ENCODE measurements around the gene CUX1.
"Not testable (repeated sequence)": the region's sequence is repeated elsewhere in the genome, so short reads cannot be mapped to it uniquely, and the experiment has no call there.

CUX1 gene

DNA sequence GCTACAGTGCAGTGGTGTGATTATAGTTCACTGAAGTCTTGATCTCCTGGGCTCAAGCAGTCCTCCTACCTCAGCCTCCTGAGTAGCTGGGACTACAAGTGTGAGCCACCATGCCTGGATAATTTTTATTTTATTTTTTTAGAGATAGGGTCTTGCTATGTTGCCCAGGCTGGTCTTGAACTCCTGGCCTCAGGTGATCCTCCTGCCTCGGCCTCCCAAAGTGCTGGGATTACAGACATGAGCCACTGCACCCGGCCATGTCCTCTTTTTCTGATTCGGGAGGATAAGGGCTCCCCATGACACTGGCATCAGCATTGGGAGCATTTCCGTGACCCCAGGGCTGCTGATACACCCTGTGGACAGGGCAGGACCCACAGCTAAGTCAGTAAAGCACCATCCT, 69.9 kb downstream of the CUX1 start:
- H3K9ac ChIP-seq (ENCODE audit: low read length in 2 of 2), result not testable (repeated sequence)

DNA sequence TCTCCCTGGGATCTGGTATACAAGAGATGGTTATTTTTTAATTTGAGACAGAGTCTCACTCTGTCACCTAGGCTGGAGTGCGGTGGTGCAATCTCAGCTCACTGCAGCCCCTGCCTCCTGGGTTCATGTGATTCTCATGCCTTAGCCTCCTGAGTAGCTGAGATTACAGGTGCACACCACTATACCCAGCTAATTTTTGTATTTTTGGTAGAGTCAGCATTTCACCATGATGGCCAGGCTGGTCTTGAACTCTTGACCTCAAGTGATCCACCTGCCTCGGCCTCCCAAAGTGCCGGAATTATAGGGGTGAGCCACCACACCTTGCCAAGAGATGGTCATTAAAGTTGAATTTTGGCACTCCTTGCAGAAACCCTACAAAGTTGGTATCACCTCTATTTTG, 71.1 kb downstream of the CUX1 start:
- H3K9me3 ChIP-seq (ENCODE audit: control insufficient read depth in 2 of 2, low read length in 2 of 2); H3K4me3 ChIP-seq (ENCODE audit: low read length in 2 of 2); H3K27ac ChIP-seq (ENCODE audit: low read length); H3K27me3 ChIP-seq (ENCODE audit: control insufficient read depth in 1 of 2, insufficient read depth in 2 of 2, low read length in 2 of 2); H3K36me3 ChIP-seq (ENCODE audit: control insufficient read depth in 2 of 2, insufficient read depth in 2 of 2, low read length in 2 of 2); H3K9ac ChIP-seq (ENCODE audit: low read length in 2 of 2): not testable (repeated sequence)
- peaks cover 22% of the 10 kb centered on the region for H3K4me1 ChIP-seq (ENCODE audit: control insufficient read depth, insufficient read depth, low read length)

More for the DNA sequence above, 69.9 kb downstream of the CUX1 start:
- H3K4me3 ChIP-seq (ENCODE audit: low read length in 2 of 2); H3K27me3 ChIP-seq (ENCODE audit: control insufficient read depth in 1 of 2, insufficient read depth in 2 of 2, low read length in 2 of 2); H3K36me3 ChIP-seq (ENCODE audit: control insufficient read depth in 2 of 2, insufficient read depth in 2 of 2, low read length in 2 of 2); H3K9me3 ChIP-seq (ENCODE audit: control insufficient read depth in 2 of 2, low read length in 2 of 2); H3K27ac ChIP-seq (ENCODE audit: low read length): not testable (repeated sequence)
- peaks cover 33% of the 10 kb centered on the region for H3K4me1 ChIP-seq (ENCODE audit: control insufficient read depth, insufficient read depth, low read length)

DNA sequence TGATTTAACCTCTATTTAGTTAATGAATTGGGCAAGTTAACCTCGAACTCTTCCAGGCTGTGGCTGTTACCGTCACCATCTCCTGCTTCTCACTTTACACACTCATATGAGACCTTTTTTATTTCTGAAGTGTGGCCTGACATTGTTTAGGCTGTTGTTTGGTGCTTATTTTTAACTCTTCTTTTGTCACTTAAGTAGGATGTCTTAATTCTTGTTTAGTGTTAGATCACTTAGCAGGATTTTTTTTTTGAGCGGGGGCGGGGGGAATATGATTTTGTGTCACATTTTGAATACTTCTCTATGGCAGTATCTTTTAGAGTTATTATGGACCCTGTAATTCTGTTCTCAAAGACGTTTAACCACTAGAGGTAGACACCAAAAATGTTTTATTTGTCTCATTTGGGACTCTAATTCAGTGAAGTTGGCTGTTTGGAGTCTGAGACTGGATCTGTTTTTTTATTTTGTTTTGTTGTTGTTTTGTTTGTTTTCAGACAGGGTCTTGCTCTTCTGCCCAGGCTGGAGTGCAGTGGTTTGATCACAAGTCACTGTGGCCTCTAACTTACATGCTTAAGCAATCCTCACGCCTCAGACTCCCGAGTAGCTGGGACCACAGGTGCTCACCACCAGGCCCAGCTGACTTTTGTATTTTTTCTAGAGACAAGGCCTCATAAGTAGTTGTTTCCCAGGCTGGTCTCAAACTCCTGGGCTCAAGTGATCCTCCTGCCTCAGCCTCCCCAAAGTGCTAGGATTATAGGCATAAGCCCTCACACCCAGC, 73.5 kb downstream of the CUX1 start:
- Histone ChIP-seq H3K27ac (ENCODE audit: low read length) (no peak overlapping the region), H3K9me3 (ENCODE audit: control insufficient read depth in 2 of 2, low read length in 2 of 2) (no peaks in the 10 kb centered on the region), H3K4me1 (ENCODE audit: control insufficient read depth, insufficient read depth, low read length) (peaks cover 13% of the 10 kb centered on the region), H3K9ac (ENCODE audit: low read length in 2 of 2) (no peak overlapping the region), H3K4me3 (ENCODE audit: low read length in 2 of 2) (no peak overlapping the region), H3K36me3 (ENCODE audit: control insufficient read depth in 2 of 2, insufficient read depth in 2 of 2, low read length in 2 of 2) (no peaks in the 10 kb centered on the region), H3K27me3 (ENCODE audit: control insufficient read depth in 1 of 2, insufficient read depth in 2 of 2, low read length in 2 of 2) (no peaks in the 10 kb centered on the region)

DNA sequence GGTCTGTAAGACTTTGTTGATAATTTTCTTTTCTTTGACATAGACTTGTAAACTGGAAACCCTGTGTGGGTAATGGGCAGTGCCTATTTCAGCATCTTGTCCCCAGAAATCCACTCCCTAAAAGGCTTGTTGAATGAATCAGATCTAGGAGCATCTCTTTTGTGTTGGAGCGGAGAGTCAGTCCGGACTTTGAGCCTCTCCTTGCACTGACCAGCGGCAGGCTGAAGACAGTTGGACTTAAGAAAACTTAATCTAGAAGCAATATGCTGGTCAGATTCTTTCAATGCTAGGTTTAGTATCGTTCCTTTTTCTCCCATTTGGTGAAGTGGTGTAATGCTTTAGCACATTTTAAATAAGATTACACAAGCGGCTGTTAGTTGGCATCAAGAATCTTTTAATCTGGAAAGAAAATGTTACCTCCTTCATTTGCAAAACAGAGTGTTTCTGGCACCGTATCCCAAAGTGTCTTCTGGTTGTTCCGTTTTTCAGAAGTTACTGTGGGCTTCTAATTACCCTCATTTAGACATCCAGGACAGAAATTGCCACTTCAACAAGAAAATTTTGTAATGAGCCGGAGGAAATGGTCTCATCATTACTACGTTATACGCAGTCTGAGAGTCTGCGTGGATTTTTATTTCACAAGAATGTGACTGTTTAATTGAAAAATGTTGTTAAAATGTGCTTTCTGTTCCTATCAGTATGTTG, 74.7 kb downstream of the CUX1 start:
- Histone ChIP-seq H3K36me3 (ENCODE audit: control insufficient read depth in 2 of 2, insufficient read depth in 2 of 2, low read length in 2 of 2) (no peaks in the 10 kb centered on the region), H3K27ac (ENCODE audit: low read length) (no peak overlapping the region), H3K27me3 (ENCODE audit: control insufficient read depth in 1 of 2, insufficient read depth in 2 of 2, low read length in 2 of 2) (no peaks in the 10 kb centered on the region), H3K4me1 (ENCODE audit: control insufficient read depth, insufficient read depth, low read length) (peaks cover 10% of the 10 kb centered on the region), H3K4me3 (ENCODE audit: low read length in 2 of 2) (no peak overlapping the region), H3K9me3 (ENCODE audit: control insufficient read depth in 2 of 2, low read length in 2 of 2) (no peaks in the 10 kb centered on the region), H3K9ac (ENCODE audit: low read length in 2 of 2) (no peak overlapping the region)

DNA sequence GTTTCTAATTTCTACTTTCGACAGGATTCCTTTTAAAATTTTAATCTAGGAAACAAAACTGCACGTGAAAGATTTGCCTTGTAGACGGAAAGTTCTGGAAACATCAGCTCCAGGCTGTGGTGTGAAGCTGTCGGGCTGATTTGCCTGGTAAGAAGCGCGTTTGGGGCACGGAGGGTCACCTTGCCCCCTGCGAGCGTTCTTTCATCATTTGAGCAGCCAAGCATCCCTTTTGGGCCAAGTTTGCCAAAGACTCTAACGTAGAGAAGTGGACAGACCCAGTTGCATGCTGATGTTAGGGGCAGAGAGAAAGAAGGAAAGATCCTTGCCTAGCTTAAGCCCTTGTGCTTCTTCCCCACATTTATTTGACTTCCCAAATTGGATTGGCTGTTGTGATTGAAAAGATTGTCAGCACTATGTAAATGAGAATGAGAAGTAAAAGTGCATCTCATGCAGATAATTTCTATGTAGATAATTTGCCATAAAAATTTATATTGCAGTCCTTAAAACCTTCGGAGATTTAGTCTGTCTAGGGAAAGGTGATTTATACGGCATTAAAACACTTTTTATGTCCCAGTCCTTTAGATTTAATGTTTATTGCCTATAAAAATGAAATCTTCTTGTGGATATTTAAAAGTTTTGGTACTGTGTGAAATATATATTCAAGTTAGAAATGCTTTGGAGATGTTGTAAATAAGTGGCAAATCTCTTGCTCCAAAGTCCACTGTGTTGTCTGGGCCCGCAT, 76.1 kb downstream of the CUX1 start:
- Histone ChIP-seq H3K9ac (ENCODE audit: low read length in 2 of 2) (no peak overlapping the region), H3K9me3 (ENCODE audit: control insufficient read depth in 2 of 2, low read length in 2 of 2) (no peaks in the 10 kb centered on the region), H3K27me3 (ENCODE audit: control insufficient read depth in 1 of 2, insufficient read depth in 2 of 2, low read length in 2 of 2) (no peaks in the 10 kb centered on the region), H3K36me3 (ENCODE audit: control insufficient read depth in 2 of 2, insufficient read depth in 2 of 2, low read length in 2 of 2) (no peaks in the 10 kb centered on the region), H3K4me1 (ENCODE audit: control insufficient read depth, insufficient read depth, low read length) (peaks cover 10% of the 10 kb centered on the region), H3K27ac (ENCODE audit: low read length) (no peak overlapping the region), H3K4me3 (ENCODE audit: low read length in 2 of 2) (no peak overlapping the region)

DNA sequence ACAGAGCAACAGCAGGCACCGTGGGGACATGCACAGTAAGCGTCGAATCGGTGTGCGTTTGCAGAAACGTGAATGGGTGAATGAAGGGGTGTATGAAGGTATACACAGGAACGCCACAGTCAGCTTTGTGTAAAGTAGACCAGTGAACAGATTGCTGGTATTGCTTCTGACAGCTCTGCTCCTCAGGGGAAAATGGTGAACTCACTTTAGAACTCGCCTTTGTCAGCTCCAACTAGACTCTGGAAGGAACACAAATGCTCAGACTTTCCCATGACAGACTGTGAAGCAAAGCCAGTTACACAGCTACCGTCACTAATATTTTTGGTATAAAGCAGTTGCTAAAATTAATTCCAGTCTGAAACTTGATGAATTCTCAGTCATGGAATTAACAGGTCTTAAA, 78.9 kb downstream of the CUX1 start:
- Histone ChIP-seq H3K36me3 (ENCODE audit: control insufficient read depth in 2 of 2, insufficient read depth in 2 of 2, low read length in 2 of 2) (no peaks in the 10 kb centered on the region), H3K4me3 (ENCODE audit: low read length in 2 of 2) (no peak overlapping the region), H3K9me3 (ENCODE audit: control insufficient read depth in 2 of 2, low read length in 2 of 2) (no peaks in the 10 kb centered on the region), H3K9ac (ENCODE audit: low read length in 2 of 2) (no peak overlapping the region), H3K27me3 (ENCODE audit: control insufficient read depth in 1 of 2, insufficient read depth in 2 of 2, low read length in 2 of 2) (no peaks in the 10 kb centered on the region), H3K4me1 (ENCODE audit: control insufficient read depth, insufficient read depth, low read length) (peaks cover 31% of the 10 kb centered on the region), H3K27ac (ENCODE audit: low read length) (no peak overlapping the region)

DNA sequence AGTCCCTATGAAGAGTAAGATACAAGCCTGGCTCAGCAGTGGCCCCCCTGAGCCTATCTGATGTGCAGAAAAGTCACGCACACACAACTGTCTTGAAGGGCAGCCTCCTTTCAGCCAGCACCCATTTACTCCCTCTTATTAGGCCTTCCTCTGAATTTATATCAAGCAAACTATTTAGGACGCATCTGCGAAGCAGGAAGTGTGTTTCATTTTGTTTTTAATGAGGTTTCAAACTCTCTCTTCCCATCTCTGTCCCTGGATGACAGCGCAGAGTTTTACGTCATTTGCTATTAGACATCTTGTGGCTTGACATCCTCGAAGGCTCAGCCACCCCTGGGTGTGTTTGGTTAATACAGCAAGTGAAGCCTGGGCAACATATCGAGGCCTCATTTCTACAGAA, 79.5 kb downstream of the CUX1 start:
- Histone ChIP-seq H3K36me3 (ENCODE audit: control insufficient read depth in 2 of 2, insufficient read depth in 2 of 2, low read length in 2 of 2) (no peaks in the 10 kb centered on the region), H3K9ac (ENCODE audit: low read length in 2 of 2) (no peak overlapping the region), H3K27me3 (ENCODE audit: control insufficient read depth in 1 of 2, insufficient read depth in 2 of 2, low read length in 2 of 2) (no peaks in the 10 kb centered on the region), H3K4me1 (ENCODE audit: control insufficient read depth, insufficient read depth, low read length) (peaks cover 35% of the 10 kb centered on the region), H3K4me3 (ENCODE audit: low read length in 2 of 2) (no peak overlapping the region), H3K27ac (ENCODE audit: low read length) (no peak overlapping the region), H3K9me3 (ENCODE audit: control insufficient read depth in 2 of 2, low read length in 2 of 2) (no peaks in the 10 kb centered on the region)

DNA sequence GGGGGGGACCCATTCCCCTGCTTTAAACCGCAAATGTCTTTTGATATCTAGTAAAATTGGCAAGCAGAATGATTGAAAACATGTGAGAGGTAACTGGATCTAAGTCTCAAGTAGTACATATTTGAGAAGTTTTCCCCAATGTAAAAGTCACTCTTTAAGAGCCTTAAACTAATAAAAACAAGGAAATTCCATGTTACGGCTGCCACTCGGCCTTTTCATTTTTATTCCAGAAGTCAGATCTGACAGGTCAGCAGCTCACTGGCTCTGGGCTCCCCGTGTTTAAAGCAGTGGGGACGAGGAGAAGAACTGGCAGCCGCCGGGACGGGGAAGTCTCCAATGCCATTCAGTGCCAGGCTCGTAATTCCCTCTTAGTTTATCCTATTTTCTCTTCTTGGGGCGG, 80.7 kb downstream of the CUX1 start:
- no peaks in the 10 kb centered on the region for H3K36me3 ChIP-seq (ENCODE audit: control insufficient read depth in 2 of 2, insufficient read depth in 2 of 2, low read length in 2 of 2)
- H3K9me3 ChIP-seq (ENCODE audit: control insufficient read depth in 2 of 2, low read length in 2 of 2), result no peaks in the 10 kb centered on the region
- H3K4me3 ChIP-seq (ENCODE audit: low read length in 2 of 2), result no peak overlapping the region
- peaks cover 36% of the 10 kb centered on the region for H3K4me1 ChIP-seq (ENCODE audit: control insufficient read depth, insufficient read depth, low read length)
- H3K27ac ChIP-seq (ENCODE audit: low read length), result no peak overlapping the region
- no peaks in the 10 kb centered on the region for H3K27me3 ChIP-seq (ENCODE audit: control insufficient read depth in 1 of 2, insufficient read depth in 2 of 2, low read length in 2 of 2)
- H3K9ac ChIP-seq (ENCODE audit: low read length in 2 of 2), result no peak overlapping the region

DNA sequence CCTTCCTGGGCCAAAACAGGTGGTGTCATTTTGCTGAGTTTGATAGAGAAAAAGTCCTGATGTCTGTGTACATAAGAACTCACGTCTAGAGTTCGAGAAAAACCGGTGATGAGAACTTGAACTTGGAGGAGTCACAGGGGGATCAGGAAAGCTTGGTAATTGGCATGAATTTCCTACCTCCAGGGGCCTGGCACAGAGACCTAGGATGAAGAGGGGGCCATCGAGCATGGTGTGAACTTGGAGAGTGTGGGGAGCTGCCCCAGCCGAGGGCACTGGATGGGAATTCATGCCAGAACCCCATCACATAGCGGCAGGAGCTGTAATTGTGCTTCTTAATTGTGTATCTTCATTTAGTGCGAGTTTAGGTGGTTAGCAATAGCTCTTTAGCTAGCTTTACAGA, 82.2 kb downstream of the CUX1 start:
- peak overlapping the region; percentile 62 for H3K27ac ChIP-seq (ENCODE audit: low read length)
- H3K9ac ChIP-seq (ENCODE audit: low read length in 2 of 2), result peak overlapping the region in 1 of 2 donors; percentile 21
- peaks cover 36% of the 10 kb centered on the region for H3K4me1 ChIP-seq (ENCODE audit: control insufficient read depth, insufficient read depth, low read length)

DNA sequence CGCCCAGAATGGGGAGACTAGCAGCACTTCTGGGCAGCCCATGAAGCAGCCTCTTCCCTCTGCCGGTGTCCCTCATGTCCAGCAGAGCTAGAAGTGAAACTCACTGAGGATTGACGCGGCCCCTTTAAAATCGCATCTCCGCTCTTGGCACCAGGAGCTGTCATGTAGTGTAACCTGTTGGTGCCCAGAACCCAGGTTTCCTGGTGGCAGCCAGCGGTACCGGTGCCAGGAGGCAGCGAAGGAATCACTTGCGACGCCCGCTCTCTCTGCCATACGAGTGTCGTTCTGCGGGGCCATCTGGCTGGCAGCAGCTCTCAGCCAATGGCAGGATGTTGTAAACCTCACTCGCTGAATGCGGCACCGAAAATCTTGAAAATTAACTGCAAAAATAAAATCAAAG, 82.7 kb downstream of the CUX1 start:
- no peaks in the 10 kb centered on the region for H3K9me3 ChIP-seq (ENCODE audit: control insufficient read depth in 2 of 2, low read length in 2 of 2)
- H3K27ac ChIP-seq (ENCODE audit: low read length), result peak overlapping the region; percentile 62
- peaks cover 36% of the 10 kb centered on the region for H3K4me1 ChIP-seq (ENCODE audit: control insufficient read depth, insufficient read depth, low read length)
- peak overlapping the region; percentile 31 to 68 for H3K4me3 ChIP-seq (ENCODE audit: low read length in 2 of 2)
- no peaks in the 10 kb centered on the region for H3K36me3 ChIP-seq (ENCODE audit: control insufficient read depth in 2 of 2, insufficient read depth in 2 of 2, low read length in 2 of 2)
- H3K27me3 ChIP-seq (ENCODE audit: control insufficient read depth in 1 of 2, insufficient read depth in 2 of 2, low read length in 2 of 2), result no peaks in the 10 kb centered on the region
- peak overlapping the region in 1 of 2 donors; percentile 47 for H3K9ac ChIP-seq (ENCODE audit: low read length in 2 of 2)

More for the DNA sequence above, 82.2 kb downstream of the CUX1 start:
- no peaks in the 10 kb centered on the region for H3K9me3 ChIP-seq (ENCODE audit: control insufficient read depth in 2 of 2, low read length in 2 of 2)
- peak overlapping the region; percentile 31 to 68 for H3K4me3 ChIP-seq (ENCODE audit: low read length in 2 of 2)
- no peaks in the 10 kb centered on the region for H3K27me3 ChIP-seq (ENCODE audit: control insufficient read depth in 1 of 2, insufficient read depth in 2 of 2, low read length in 2 of 2)
- H3K36me3 ChIP-seq (ENCODE audit: control insufficient read depth in 2 of 2, insufficient read depth in 2 of 2, low read length in 2 of 2), result no peaks in the 10 kb centered on the region
